IPS-15b (cell line): ENCODE results near the gene TDRD7.

Experiments used
- H3K27me3 ChIP-seq: one replicate; pipeline ENCODE4 v1.6.1; 2013; ENCODE audit warnings: low read length; ENCODE audit not compliant: control insufficient read depth, insufficient read depth
- H3K36me3 ChIP-seq: one replicate; pipeline ENCODE4 v1.6.1; 2013; ENCODE audit warnings: low read length; ENCODE audit not compliant: control insufficient read depth, insufficient read depth
- H3K4me1 ChIP-seq: one replicate; pipeline ENCODE4 v1.6.1; 2013; ENCODE audit warnings: mild to moderate bottlenecking, low read length; ENCODE audit not compliant: control insufficient read depth, insufficient read depth
- H3K4me3 ChIP-seq: one replicate; pipeline ENCODE4 v1.5.1; 2013; ENCODE audit warnings: low read depth, low read length
- H3K9ac ChIP-seq: one replicate; pipeline ENCODE4 v1.6.1; 2013; ENCODE audit warnings: low read depth, mild to moderate bottlenecking, low read length
- H3K9me3 ChIP-seq: one replicate; pipeline ENCODE4 v1.6.1; 2013; ENCODE audit warnings: mild to moderate bottlenecking, low read length; ENCODE audit not compliant: control insufficient read depth, insufficient read depth

Gene TDRD7

DNA sequence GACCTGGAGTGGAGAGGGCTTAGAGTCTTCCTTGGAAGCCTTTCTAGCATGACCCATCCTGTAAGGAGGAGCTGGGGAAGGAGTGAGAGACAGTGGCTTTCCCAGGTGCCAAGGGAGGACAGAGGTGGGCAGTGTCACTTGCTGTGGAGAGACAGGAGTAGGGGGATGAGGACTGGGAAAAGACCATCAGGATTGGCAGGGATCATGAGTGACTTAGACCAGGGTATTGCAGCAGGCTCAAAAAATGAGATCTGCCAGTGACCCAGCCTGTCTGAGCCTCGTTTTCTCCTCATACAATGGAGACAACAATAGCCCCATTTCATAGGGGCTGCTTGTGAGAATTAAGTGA lies 91.9 kb downstream of the TDRD7 start:
- Histone ChIP-seq H3K4me1 (no peaks in the 10 kb centered on the region), H3K9ac (no peak overlapping the region), H3K27me3 (peaks cover 71% of the 10 kb centered on the region), H3K9me3 (no peaks in the 10 kb centered on the region), H3K4me3 (no peak overlapping the region), H3K36me3 (no peaks in the 10 kb centered on the region)

DNA sequence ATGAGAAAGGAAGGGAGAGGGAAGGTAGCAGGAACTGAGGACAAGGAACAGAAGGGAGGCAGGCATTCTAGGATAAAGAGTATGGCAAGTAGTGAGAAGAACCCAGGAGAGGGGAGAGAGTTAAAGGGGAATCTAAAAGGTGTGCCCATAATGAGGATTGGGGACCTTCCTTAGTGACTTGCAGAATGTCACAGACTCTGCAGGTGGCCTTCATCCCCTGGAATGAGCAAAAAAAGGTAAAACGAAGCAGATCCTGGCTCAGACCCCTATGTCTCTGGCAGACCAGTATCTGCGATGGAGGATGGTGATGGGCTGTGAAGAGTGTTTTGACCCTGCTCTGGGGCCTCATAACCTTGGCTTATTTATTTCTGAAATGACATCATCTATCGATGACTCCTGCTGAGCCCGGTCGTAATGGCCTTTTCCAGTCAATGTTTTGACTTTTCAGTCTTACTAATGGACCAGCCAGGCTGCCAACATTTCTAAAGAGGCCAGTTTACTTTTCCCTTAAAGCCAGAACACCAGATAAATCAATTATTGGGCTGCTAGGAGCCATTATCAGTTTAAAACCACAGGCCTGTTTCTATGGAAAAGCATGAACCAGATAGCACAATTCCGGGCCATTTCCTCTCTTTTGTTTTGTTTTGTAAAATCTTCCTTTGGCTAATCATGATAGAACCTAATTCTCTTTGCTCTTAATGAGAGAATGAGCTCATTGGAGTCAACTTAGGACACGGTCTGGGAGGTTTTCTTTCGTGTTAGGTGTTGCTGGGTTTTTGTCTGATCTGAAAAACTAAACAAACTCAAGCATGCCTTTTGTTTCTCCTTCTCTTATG lies 92.7 kb downstream of the TDRD7 start:
- H3K4me3 ChIP-seq, result no peak overlapping the region
- no peak overlapping the region for H3K9ac ChIP-seq
- H3K9me3 ChIP-seq, result no peaks in the 10 kb centered on the region
- H3K4me1 ChIP-seq, result no peaks in the 10 kb centered on the region
- H3K27me3 ChIP-seq, result peaks cover 66% of the 10 kb centered on the region
- H3K36me3 ChIP-seq, result no peaks in the 10 kb centered on the region

DNA sequence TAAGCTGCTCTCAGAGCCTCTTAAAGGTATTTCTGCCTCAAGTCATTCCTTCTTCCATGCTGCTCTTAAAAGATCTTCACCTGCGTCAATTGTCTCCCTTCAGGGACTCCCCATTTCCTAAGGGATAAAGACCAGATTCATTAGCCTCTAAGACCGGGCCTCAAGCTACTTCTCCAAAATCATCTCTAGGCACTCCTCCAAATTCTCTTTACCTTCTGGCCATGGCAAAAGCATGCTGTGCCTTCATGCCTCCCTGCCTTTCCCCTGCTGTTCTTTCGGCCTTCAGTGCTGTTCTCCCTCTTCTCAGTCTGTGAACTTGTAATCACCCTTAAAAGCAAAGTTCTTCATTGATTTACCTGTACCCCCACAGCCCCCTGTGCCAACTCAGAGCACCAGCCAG lies 93.9 kb downstream of the TDRD7 start:
- Histone ChIP-seq H3K27me3 (peaks cover 54% of the 10 kb centered on the region), H3K9me3 (no peaks in the 10 kb centered on the region), H3K9ac (no peak overlapping the region), H3K4me3 (no peak overlapping the region), H3K4me1 (no peaks in the 10 kb centered on the region), H3K36me3 (no peaks in the 10 kb centered on the region)

DNA sequence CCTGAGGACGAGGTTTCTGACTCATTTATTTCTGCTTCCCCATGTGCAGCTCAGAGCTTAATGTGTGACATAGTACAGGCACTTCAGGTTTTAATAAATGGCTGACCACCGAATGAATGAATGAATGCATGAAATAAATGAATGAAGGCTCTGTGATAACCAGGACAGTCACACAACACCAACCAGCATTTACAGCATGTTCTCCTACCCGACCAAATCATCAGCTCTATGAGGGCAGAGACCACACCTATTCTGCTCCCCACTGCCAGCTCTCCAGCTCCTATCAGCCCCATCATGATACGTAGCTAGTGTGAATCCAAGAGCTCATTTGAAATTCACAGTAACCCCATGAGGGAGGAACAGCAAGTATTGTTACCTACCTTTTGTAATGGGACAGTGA lies 94.4 kb downstream of the TDRD7 start:
- Histone ChIP-seq H3K27me3 (peaks cover 49% of the 10 kb centered on the region), H3K4me1 (no peaks in the 10 kb centered on the region), H3K9ac (no peak overlapping the region), H3K4me3 (no peak overlapping the region), H3K9me3 (no peaks in the 10 kb centered on the region), H3K36me3 (no peaks in the 10 kb centered on the region)

DNA sequence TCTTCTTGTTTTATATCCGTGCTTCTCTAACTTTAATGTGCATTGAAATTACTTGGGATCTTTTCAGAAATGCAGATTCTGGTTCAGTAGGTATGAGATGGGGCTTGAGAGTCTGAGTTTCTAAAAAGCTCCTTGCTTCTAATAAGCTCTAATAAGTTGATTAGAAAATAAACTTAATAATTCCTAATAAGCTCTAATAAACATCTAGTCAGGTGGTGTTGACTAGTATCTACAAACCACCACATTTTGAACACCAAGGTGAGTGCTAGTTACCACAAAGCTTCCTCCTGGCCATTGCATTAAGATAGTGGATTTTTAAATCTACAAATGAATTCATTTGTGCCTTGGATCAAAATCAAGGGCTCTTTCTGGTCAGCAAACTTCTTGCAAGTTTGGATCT lies 94.9 kb downstream of the TDRD7 start:
- H3K27me3 ChIP-seq, result peaks cover 48% of the 10 kb centered on the region
- no peak overlapping the region for H3K4me3 ChIP-seq
- no peak overlapping the region for H3K9ac ChIP-seq
- no peaks in the 10 kb centered on the region for H3K4me1 ChIP-seq
- H3K36me3 ChIP-seq, result no peaks in the 10 kb centered on the region
- no peaks in the 10 kb centered on the region for H3K9me3 ChIP-seq

DNA sequence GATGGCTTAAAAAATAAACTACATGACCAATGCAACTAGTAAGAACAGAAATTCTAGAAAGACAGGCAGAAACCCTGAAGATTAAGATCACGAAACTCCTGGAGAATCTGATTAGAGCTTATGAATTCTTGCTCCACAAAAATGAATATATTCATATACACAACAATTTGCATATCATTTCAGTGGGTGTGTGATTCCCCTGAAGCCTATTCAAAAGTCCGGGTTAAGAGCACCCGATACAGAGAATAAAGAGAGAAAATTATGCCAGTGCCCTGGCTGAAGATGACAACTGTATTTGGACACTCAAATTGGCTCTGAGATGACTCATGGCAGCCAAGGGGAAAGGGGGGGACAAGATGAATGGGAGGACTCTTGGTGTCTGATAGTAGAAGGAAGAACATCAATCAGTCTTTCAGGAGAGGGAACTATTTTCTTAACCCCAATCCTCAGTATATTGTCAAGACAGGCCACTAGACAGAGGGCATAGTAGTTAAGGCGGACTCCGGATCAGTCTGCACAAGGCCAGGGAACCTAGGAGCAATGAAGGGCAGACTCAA lies 95.6 kb downstream of the TDRD7 start:
- no peaks in the 10 kb centered on the region for H3K4me1 ChIP-seq

DNA sequence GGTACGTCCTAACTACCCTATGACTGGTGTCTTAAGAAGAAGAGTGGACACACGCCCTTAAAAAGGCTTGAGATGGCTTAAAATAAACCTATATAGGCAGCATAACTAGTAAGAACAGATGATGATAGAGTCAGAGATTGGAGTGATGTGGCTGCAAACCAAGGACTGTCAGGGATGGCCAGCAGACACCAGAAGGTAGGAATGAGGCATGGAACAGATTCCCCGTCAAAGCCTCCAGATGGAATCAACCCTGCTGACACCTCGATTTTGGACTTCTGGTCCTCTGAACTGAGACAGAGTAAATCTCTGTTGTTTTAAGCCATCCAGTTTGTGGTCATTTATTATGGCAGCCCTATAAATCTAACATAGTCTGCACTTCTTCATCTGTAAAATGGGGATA lies 97.0 kb downstream of the TDRD7 start:
- Histone ChIP-seq H3K27me3 (peaks cover 27% of the 10 kb centered on the region), H3K9ac (no peak overlapping the region), H3K4me1 (no peaks in the 10 kb centered on the region), H3K9me3 (no peaks in the 10 kb centered on the region), H3K36me3 (no peaks in the 10 kb centered on the region), H3K4me3 (no peak overlapping the region)

More for the DNA sequence above, 95.6 kb downstream of the TDRD7 start:
- H3K36me3 ChIP-seq, result no peaks in the 10 kb centered on the region
- peaks cover 41% of the 10 kb centered on the region for H3K27me3 ChIP-seq
- no peaks in the 10 kb centered on the region for H3K9me3 ChIP-seq
- no peak overlapping the region for H3K9ac ChIP-seq
- no peak overlapping the region for H3K4me3 ChIP-seq

DNA sequence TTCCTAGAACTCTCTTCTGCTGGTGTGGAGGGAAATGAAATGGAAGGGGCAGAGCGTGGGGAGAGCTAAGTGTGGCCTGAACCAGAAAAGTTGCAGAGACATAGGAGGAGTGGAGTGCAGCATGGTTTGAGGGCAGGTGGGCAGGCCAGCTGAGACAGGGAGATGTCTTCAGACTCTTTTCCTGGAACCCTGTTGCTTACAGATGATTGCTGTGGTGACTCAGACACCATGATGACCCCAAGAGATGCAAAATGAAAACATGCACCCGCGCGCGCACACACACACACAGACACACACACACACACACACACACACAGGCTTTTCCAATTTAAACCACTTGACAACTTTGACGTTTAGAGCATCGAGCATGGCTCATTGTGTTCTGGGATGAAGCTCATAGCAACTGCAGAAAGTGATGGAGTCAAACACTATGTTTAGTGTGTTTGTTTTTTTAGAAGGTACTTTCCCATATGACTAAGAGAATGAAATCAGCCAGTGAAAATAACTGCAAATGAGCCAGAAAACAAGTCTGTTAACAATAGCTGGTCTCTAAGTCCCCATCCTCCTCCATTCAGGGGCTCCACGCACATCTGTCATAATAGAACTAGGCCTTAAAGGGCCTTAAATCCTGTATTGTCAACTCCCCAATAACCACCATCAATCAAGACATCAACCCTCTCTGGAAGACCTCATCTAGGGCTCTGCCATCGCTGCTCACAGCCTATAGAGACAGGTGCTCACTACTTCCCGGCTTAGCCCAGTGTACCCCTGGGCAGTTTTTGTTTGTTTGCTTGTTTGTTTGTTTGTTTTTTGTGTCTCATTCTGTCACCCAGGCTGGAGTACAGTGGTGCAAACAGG lies 99.1 kb downstream of the TDRD7 start:
- Histone ChIP-seq H3K27me3 (peaks cover 6% of the 10 kb centered on the region), H3K4me1 (no peaks in the 10 kb centered on the region), H3K9ac (no peak overlapping the region), H3K4me3 (no peak overlapping the region), H3K9me3 (no peaks in the 10 kb centered on the region), H3K36me3 (no peaks in the 10 kb centered on the region)

DNA sequence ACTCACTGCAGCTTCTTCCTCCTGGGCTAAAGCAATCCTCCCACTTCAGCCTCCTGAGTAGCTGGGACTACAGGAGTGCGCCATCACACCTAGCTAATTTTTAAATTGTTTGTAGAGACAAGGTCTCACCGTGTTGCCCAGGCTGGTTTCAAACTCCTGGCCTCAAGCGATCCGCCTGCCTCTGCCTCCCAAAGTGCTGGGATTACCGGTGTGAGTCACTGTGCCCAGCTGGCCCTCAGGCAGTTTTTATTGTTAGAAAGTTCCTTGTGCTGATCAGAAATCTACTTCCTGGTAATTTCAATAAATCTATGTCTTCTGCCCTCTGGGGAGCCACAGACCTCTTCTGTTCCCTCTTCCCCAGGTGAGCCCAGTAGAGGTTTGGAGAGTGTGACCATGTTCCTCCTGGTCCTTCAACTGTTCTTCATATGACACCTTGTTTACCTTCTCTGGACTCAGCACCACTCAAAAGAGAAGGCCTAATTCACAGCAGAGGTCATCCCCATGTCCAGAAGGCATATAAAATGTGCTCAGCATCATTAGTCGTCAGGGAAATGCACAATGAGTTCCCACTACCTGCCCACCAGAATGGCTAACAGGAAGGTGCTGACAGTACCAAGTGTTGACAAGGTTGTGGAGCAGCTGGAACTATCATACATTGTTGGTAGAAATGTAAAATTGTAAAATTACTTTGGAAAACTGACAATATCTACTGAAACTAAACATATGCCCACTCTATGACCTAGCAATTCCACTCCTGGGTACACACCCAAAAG lies 99.9 kb downstream of the TDRD7 start:
- Histone ChIP-seq H3K27me3 (no peaks in the 10 kb centered on the region), H3K9ac (no peak overlapping the region), H3K4me1 (no peaks in the 10 kb centered on the region), H3K4me3 (no peak overlapping the region), H3K9me3 (no peaks in the 10 kb centered on the region), H3K36me3 (no peaks in the 10 kb centered on the region)

DNA sequence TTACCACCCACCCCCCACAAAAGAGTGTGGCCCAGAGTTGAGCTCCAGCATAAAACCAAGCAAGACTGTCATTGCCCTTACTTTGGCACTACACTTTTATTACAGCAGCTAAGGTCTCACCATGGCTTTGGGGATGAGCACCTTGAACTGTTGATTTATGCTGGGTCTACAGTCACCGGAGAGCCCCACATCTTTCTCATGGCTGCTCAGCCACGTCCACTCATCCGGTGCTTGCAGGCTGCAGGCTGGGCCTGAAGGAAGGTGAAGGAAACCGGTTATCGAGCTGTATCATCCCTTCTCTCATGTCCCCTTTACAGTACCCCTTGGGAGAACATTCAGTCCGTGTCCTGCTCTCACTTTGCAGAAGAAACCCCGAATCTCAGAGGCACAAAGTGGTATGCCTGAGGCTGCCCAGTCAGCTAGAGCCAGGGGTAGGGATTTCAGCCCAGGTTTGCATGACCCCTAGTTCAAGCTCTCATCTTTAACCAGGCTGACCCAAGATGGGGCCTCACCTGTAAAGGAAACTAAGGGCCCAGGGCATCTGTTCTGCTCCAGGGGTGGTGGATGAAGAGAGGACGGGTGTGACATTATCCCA lies 101.2 kb downstream of the TDRD7 start:
- Histone ChIP-seq H3K27me3 (no peaks in the 10 kb centered on the region), H3K4me1 (no peaks in the 10 kb centered on the region), H3K9ac (no peak overlapping the region), H3K36me3 (no peaks in the 10 kb centered on the region), H3K9me3 (no peaks in the 10 kb centered on the region), H3K4me3 (no peak overlapping the region)

DNA sequence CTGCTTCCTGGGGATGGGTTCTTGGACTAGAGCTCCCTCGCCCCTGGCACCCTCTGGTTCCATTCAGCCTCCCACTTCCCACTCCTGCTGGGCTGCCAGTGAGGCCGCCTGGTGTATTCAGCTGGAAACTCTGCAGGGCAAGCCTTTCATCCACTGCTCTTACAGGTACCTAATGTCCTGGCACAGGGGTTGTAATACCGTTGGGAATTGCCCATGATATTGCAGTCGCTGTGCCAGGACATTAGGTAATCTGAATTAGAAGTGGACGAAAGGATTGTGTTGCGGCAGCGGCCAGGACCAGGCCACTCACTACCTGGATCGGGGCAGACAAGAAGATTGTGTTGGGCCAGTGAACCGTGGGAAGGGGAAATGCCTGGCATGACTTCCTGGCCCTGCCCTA lies 102.6 kb downstream of the TDRD7 start:
- H3K36me3 ChIP-seq, result no peaks in the 10 kb centered on the region
- no peak overlapping the region for H3K4me3 ChIP-seq
- no peaks in the 10 kb centered on the region for H3K27me3 ChIP-seq
- H3K9ac ChIP-seq, result no peak overlapping the region
- H3K4me1 ChIP-seq, result no peaks in the 10 kb centered on the region
- H3K9me3 ChIP-seq, result no peaks in the 10 kb centered on the region
